Neuronal stem cell (in vitro differentiated cells): ENCODE data around the gene LRIT2.

ENCODE experiments used
- DNase-seq: peaks from one replicate; pipeline ENCODE4 v3.0.0-alpha.2; 2013; ENCODE audit warnings: low spot score
- H2AFZ ChIP-seq: one replicate; pipeline ENCODE4 v1.6.1; 2013; ENCODE audit warnings: mild to moderate bottlenecking, low read length, inconsistent platforms
- H2AK5ac ChIP-seq: 2 replicates; pipeline ENCODE4 v1.6.1; 2013; ENCODE audit warnings: low read depth, mild to moderate bottlenecking, inconsistent platforms, low read length, moderate library complexity, mixed read lengths
- H2BK120ac ChIP-seq: 2 replicates; pipeline ENCODE4 v1.6.1; 2013; ENCODE audit warnings: low read depth, mild to moderate bottlenecking, inconsistent platforms, low read length, moderate library complexity, mixed read lengths
- H2BK12ac ChIP-seq: one replicate; pipeline ENCODE4 v1.6.1; 2013; ENCODE audit warnings: low read length, inconsistent platforms
- H2BK15ac ChIP-seq: 2 replicates; pipeline ENCODE4 v1.6.1; 2013; ENCODE audit warnings: mild to moderate bottlenecking, low read length, inconsistent platforms, mixed read lengths
- H2BK5ac ChIP-seq: one replicate; pipeline ENCODE4 v1.6.1; 2013; ENCODE audit warnings: inconsistent platforms, mild to moderate bottlenecking, low read length, moderate library complexity
- H3K14ac ChIP-seq: one replicate; pipeline ENCODE4 v1.6.1; 2013; ENCODE audit warnings: low read length, inconsistent platforms
- H3K18ac ChIP-seq: 2 replicates; pipeline ENCODE4 v1.6.1; 2013; ENCODE audit warnings: low read length, inconsistent platforms
- H3K23ac ChIP-seq: 2 replicates; pipeline ENCODE4 v1.6.1; 2013; ENCODE audit warnings: low read depth, mild to moderate bottlenecking, mixed read lengths, low read length, inconsistent platforms; ENCODE audit not compliant: poor library complexity
- H3K27ac ChIP-seq: replicated peaks from 3 replicates; pipeline ENCODE4 v1.5.1; 2013; ENCODE audit warnings: low read length, inconsistent platforms
- H3K27me3 ChIP-seq, 3 experiments: 2 replicates each; pipeline ENCODE4 v1.6.1; 2013; ENCODE audit warnings: low read length in 3 of 3, mild to moderate bottlenecking in 2 of 3, inconsistent platforms in 1 of 3, low read depth in 1 of 3, mixed read lengths in 1 of 3, moderate library complexity in 1 of 3; ENCODE audit not compliant: control insufficient read depth in 3 of 3, insufficient read depth in 3 of 3
- H3K36me3 ChIP-seq, 2 donors: replicated peaks in 1 of 2; 2 replicates each; pipeline ENCODE4 v1.6.1; 2013; ENCODE audit warnings: low read length in 2 of 2; ENCODE audit not compliant: control insufficient read depth in 2 of 2, insufficient read depth in 2 of 2
- H3K4ac ChIP-seq: 2 replicates; pipeline ENCODE4 v1.6.1; 2013; ENCODE audit warnings: inconsistent platforms, mild to moderate bottlenecking, low read length, moderate library complexity
- H3K4me1 ChIP-seq, 2 donors: 1 replicate in 1 of 2; 2 replicates in 1 of 2; pipeline ENCODE4 v1.6.1; 2013; ENCODE audit warnings: low read length in 2 of 2, low read depth in 1 of 2; ENCODE audit not compliant: control insufficient read depth in 2 of 2, insufficient read depth in 1 of 2
- H3K4me2 ChIP-seq: one replicate; pipeline ENCODE4 v1.6.1; 2013; ENCODE audit warnings: mild to moderate bottlenecking, low read length, inconsistent platforms; ENCODE audit not compliant: insufficient read depth, poor library complexity, severe bottlenecking
- H3K4me3 ChIP-seq, 2 donors: 2 replicates each; pipeline ENCODE4 v1.5.1; 2013; ENCODE audit warnings: low read length in 2 of 2, mild to moderate bottlenecking in 2 of 2, inconsistent platforms in 1 of 2, moderate library complexity in 1 of 2
- H3K79me1 ChIP-seq: one replicate; pipeline ENCODE4 v1.6.1; 2013; ENCODE audit warnings: low read depth, mild to moderate bottlenecking, inconsistent platforms, low read length, moderate library complexity
- H3K9ac ChIP-seq: one replicate; pipeline ENCODE4 v1.6.1; 2013; ENCODE audit warnings: mild to moderate bottlenecking, low read depth, low read length, inconsistent platforms; ENCODE audit not compliant: poor library complexity
- H3K9me3 ChIP-seq, 2 donors: replicated peaks in 1 of 2; 2 replicates each; pipeline versions ENCODE3 to v1.6.1; 2013; ENCODE audit warnings: low read length in 2 of 2, mild to moderate bottlenecking in 2 of 2, inconsistent platforms in 1 of 2, low read depth in 1 of 2, mixed read lengths in 1 of 2, moderate library complexity in 1 of 2; ENCODE audit not compliant: control insufficient read depth in 2 of 2, insufficient read depth in 1 of 2
- H4K8ac ChIP-seq: one replicate; pipeline ENCODE4 v1.6.1; 2013; ENCODE audit warnings: low read depth, mild to moderate bottlenecking, inconsistent platforms, low read length, moderate library complexity
- H4K91ac ChIP-seq: one replicate; pipeline ENCODE4 v1.6.1; 2013; ENCODE audit warnings: low read length, low read depth, mild to moderate bottlenecking, inconsistent platforms; ENCODE audit not compliant: poor library complexity
- WGBS, 2 donors: extraction: QIAGEN DNeasy Blood & Tissue Kit; methylation state at CpG; one replicate each; pipeline ENCODE4 v1.1.7; 2013; ENCODE audit warnings: missing lambda C conversion rate in 2 of 2, mixed read lengths in 1 of 2; ENCODE audit not compliant: insufficient read length in 2 of 2, insufficient replicate concordance in 1 of 2; ENCODE audit errors: extremely low coverage in 2 of 2; 5-methylcytosine and 5-hydroxymethylcytosine counted together

LRIT2 gene

DNA sequence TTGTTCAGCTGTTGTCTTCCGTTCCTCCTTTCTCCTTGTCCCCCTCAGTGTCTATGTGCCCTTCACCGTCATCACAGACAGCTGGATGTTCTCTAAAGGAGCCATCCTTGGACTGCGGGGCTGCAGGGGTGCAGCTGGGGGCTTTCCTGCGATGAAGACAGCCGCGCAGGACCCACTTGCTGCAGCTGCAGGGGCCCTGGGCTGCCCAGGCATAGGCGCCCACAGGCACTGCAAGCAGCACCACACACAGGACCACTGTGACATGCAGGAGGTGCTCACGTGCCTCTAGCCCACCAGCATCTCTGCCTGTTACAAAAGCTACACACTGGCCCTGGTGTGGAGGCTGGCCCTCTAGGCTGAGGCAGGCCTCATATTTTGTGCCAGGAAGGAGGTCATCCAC is 3.4 kb downstream of the LRIT2 start:
- H3K18ac ChIP-seq = no peak overlapping the region
- H3K9ac ChIP-seq = peak overlapping the region; percentile 15
- H3K4me2 ChIP-seq = no peak overlapping the region
- H3K23ac ChIP-seq = peak overlapping the region; percentile 12
- H4K8ac ChIP-seq = no peak overlapping the region
- H3K79me1 ChIP-seq = peaks cover 1% of the 10 kb centered on the region
- H3K36me3 ChIP-seq = no peaks in the 10 kb centered on the region
- no peak overlapping the region for H2BK120ac ChIP-seq
- DNase-seq = no peak
- no peaks in the 10 kb centered on the region for H3K4me1 ChIP-seq
- no peak overlapping the region for H2BK5ac ChIP-seq
- no peak overlapping the region for H3K14ac ChIP-seq
- H4K91ac ChIP-seq = no peak overlapping the region
- H3K27ac ChIP-seq = no peak overlapping the region
- H3K4ac ChIP-seq = no peak overlapping the region
- peak overlapping the region in 1 of 2 donors; percentile 38 for H3K4me3 ChIP-seq
- no peak overlapping the region for H2AK5ac ChIP-seq
- H2AFZ ChIP-seq = no peak overlapping the region
- H2BK12ac ChIP-seq = no peak overlapping the region
- H2BK15ac ChIP-seq = no peak overlapping the region
- peaks cover 0 to 3% (median 0%) of the 10 kb centered on the region in 3 experiments for H3K27me3 ChIP-seq
- H3K9me3 ChIP-seq = no peaks in the 10 kb centered on the region
- no CpG with 5 or more reads among the region's 8 CpGs for WGBS, 2 donors

DNA sequence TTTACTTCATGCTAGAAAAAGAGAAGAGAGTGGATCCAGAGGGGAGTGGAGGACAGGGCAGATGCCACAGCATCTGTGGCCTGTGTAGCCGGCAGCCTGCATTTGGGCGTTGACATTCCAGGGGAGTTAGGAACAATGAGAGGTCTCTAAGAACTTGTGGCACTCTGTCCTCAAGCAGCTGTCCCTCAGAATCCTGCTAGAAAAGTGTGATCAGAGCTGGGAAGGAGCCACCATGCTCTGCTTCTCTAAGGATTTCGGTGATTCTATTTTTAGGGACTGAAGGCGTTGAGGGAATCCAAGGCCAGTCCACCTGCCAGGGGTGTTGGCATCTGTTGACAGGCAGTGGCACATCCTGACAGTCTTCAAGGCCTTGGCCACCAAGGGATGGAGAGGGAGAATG is 7.6 kb downstream of the LRIT2 start:
- no CpG with 5 or more reads among the region's 4 CpGs for WGBS, 2 donors
- Histone ChIP-seq H3K27me3 (peaks cover 0 to 3% (median 0%) of the 10 kb centered on the region in 3 experiments), H3K27ac (no peak overlapping the region), H2BK12ac (no peak overlapping the region), H3K4me3 (no peak overlapping the region), H2AFZ (no peak overlapping the region), H2AK5ac (no peak overlapping the region), H2BK120ac (no peak overlapping the region), H3K9ac (no peak overlapping the region), H2BK5ac (no peak overlapping the region), H3K23ac (no peak overlapping the region), H3K4me2 (no peak overlapping the region), H3K36me3 (peaks cover 0 to 2% of the 10 kb centered on the region in 2 donors), H3K4ac (no peak overlapping the region), H3K79me1 (peaks cover 2% of the 10 kb centered on the region), H3K9me3 (no peaks in the 10 kb centered on the region), H3K14ac (no peak overlapping the region), H4K91ac (no peak overlapping the region), H3K4me1 (no peaks in the 10 kb centered on the region), H2BK15ac (no peak overlapping the region), H4K8ac (no peak overlapping the region), H3K18ac (no peak overlapping the region)
- DNase-seq = no peak

DNA sequence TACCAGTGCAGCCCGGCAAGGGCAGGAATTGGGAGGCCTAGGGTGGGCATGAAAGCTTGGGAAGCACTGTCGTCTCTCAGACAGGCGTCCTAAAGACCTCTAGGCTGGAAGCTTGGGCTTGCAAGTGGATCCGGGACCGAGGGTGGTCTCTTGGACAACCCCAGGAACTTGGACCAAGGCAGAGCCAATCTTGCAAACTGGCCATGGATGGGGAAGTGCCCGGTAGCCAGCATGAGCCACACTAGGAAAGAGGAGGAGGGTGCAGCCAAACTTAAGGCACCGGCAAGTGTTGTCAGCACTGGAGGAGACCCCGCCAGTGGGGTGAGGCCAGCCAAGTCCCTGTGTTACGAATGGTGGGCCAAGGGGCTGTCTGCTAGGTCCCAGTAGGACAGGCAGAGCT is 8.5 kb downstream of the LRIT2 start:
- no peak overlapping the region for H3K9ac ChIP-seq
- H2BK120ac ChIP-seq = no peak overlapping the region
- no peak overlapping the region for H3K4me3 ChIP-seq
- H2AK5ac ChIP-seq = peak overlapping the region; percentile 36
- H3K4me1 ChIP-seq = no peaks in the 10 kb centered on the region
- DNase-seq = no peak
- H3K14ac ChIP-seq = no peak overlapping the region
- no peak overlapping the region for H2AFZ ChIP-seq
- H4K91ac ChIP-seq = no peak overlapping the region
- peak overlapping the region; percentile 51 for H2BK15ac ChIP-seq
- H3K4ac ChIP-seq = no peak overlapping the region
- peaks cover 0 to 3% (median 0%) of the 10 kb centered on the region in 3 experiments for H3K27me3 ChIP-seq
- no peak overlapping the region for H3K27ac ChIP-seq
- no peak overlapping the region for H3K4me2 ChIP-seq
- no peak overlapping the region for H2BK5ac ChIP-seq
- no CpG with 5 or more reads among the region's 9 CpGs for WGBS, 2 donors
- no peak overlapping the region for H4K8ac ChIP-seq
- H2BK12ac ChIP-seq = no peak overlapping the region
- H3K36me3 ChIP-seq = peaks cover 0 to 2% of the 10 kb centered on the region in 2 donors
- no peaks in the 10 kb centered on the region for H3K9me3 ChIP-seq
- no peak overlapping the region for H3K18ac ChIP-seq
- H3K23ac ChIP-seq = no peak overlapping the region
- peaks cover 2% of the 10 kb centered on the region for H3K79me1 ChIP-seq

DNA sequence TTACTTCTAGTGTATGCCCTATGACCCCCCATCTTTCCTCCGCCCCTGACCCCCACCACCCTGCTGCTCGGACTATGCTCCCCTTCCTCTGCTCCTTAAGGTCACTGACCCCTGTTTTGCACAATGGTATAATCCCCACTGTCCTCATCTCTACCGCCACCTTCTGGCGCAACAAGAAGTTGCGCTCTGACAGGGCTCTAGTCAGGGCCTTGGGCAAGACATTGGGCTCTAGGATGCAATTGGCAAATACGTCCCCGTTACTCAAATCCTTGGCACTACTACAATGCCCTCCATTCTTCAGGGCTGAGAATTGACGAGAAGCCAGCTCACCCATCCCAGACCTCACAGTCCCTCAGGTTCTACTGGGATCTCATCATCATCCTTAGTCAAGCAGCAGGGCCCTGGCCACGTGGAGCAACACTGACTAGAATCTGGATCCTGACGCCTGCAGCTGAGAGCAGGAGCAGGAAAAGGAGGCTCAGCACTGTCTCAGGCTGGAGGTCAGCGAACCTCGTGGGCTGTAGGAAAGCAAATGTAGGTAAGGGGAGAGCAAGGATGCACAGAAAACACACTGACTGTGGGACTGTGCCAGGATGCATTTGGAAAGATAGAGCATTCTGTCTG is 10.6 kb downstream of the LRIT2 start:
- Histone ChIP-seq H2BK120ac (no peak overlapping the region), H3K79me1 (peaks cover 2% of the 10 kb centered on the region), H3K4me3 (peak overlapping the region in 1 of 2 donors; percentile 3), H3K27ac (no peak overlapping the region), H3K18ac (no peak overlapping the region), H3K4me2 (no peak overlapping the region), H2BK5ac (no peak overlapping the region), H3K4me1 (no peaks in the 10 kb centered on the region), H3K36me3 (peaks cover 0 to 2% of the 10 kb centered on the region in 2 donors), H2AFZ (no peak overlapping the region), H3K27me3 (peaks cover 0 to 9% (median 0%) of the 10 kb centered on the region in 3 experiments), H2BK12ac (no peak overlapping the region), H2AK5ac (no peak overlapping the region), H3K9ac (no peak overlapping the region), H3K9me3 (no peaks in the 10 kb centered on the region), H4K91ac (no peak overlapping the region), H3K4ac (no peak overlapping the region), H2BK15ac (no peak overlapping the region), H4K8ac (no peak overlapping the region), H3K14ac (no peak overlapping the region), H3K23ac (no peak overlapping the region)
- DNase-seq = no peak
- no CpG with 5 or more reads among the region's 12 CpGs for WGBS, 2 donors
